NCI-H2227 (cell line): ENCODE measurements around the gene PDCD1.
"Not testable (repeated sequence)": the region's sequence is repeated elsewhere in the genome, so short reads cannot be mapped to it uniquely, and the experiment has no call there.

Experiments
- DNase-seq: peaks from one replicate; lab custom pipeline; 2025; ENCODE audit not compliant: unreplicated experiment; lab: John Stamatoyannopoulos, UW

Gene PDCD1

DNA sequence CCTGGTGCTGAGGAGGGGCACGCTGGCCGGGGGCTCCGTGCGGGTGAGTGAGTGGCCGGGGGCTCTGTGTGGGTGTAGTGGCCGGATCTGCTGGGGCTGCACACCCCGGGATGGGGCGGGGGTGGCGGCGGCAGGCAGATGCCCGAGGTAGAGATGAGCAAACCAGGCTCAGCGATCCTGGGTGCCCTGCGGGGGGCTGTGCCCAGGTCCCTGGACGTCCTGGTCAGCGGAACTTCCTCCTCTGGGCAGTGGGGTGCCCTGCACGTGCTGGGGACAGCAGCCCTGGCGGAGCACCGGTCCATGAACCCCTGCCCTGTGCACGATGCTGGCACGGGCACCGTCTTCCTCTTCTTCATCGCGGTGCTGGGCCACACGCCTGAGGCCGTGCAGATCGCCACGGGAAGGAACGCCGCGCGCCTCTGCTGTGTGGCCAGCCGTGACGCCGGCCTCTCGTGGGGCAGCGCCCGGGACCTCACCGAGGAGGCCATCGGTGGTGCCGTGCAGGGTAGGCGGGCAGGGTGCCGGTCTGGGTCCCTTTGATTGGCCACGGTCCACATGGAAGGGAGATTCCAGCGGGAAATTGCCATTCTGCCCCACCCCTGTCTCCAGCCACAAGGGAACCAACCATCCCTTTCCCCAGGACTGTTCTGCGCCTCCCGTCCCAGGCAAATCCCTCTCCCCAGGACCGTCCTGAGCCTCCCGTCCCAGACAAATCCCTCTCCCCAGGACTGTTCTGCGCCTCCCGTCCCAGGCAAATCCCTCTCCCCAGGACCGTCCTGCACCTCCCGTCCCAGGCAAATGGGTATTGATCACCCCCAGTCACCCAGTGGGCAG, 43.8 kb downstream of the PDCD1 start:
- DNase-seq, result no peak

DNA sequence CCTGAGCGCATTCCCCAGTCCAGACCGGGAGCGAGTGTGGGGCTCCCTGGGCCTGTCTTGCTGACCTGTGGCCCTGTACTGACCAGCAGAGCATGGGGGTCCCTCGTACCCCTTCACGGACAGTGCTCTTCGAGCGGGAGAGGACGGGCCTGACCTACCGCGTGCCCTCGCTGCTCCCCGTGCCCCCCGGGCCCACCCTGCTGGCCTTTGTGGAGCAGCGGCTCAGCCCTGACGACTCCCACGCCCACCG, 44.4 kb downstream of the PDCD1 start:
- no peak for DNase-seq

DNA sequence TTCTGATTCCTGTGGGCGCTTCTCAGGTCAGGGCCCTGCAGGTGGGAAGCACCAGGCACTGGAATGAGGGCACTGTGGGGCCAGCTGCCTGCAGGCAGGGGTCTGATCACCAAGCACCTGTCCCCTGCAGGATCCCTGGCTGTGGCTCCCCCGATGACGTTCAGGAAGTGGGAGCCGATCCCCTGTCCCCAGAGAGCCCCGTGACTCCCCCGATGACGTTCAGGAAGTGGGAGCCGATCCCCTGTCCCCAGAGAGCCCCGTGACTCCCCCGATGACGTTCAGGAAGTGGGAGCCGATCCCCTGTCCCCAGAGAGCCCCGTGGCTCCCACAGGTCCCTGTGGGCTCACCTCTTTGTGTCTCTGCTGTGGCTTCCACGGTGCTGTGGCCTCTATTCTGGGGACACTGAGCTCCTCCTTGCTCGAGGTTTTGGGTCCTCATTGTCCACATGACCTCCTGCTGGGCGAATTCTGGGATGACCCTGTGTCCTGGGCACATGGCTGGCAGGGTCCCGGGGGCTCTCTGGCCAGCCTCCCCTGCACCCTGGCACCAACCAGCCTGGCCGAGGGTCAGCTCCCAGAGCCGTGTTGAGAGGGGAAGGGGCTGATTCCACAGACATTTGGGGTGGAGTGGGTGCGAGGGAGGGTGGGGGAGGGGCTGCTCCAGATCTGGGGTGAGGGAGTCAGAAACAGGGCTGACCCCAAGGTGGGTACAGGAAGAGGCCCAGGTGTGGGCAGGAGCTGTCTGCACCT, 44.9 kb downstream of the PDCD1 start:
- DNase-seq, result no peak

DNA sequence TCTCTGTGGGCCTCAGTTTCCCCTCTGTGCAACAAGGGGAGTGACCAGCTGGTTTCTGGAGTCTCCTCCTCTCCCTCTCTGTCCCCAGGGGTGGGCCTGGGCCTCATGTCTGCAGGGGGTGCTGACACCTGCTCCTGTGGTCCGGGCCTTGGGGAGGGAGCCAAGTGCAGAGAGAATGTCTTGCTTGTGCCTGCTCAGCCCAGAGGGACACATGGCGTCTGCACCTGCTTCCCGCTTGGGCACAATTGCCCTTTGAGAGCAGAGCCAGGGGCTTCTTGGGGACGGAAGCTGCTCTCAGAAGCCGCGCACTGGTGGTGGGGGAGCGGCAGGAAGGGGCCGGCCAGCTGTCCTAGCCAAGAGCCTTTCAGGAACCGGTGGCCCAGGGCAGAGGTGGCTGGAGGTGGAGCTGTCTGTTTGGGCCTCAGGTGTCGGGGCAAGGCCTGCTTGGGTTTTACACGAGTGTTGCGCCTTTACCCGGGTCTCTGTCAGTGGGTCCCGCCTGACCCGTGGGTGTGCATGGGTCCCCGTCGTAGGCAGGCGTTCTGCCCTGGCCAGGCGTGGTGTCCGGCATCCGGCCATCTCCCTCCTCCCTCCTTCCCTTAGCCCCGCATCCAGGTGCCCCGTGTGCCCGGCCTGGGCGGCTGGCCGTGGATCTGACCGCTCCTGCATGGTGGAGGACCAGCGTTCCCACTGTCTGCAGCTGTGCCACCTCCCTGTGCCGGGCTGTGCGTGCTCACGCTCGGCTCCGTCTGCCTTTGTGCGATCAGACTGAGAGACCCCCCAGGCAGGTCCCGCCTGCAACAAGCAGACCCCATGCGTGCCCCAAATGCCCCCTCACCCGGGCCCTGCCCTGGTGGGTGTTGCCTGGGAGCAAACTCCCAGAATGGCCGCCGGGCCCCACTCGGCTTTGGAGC, 45.7 kb downstream of the PDCD1 start:
- no peak for DNase-seq

DNA sequence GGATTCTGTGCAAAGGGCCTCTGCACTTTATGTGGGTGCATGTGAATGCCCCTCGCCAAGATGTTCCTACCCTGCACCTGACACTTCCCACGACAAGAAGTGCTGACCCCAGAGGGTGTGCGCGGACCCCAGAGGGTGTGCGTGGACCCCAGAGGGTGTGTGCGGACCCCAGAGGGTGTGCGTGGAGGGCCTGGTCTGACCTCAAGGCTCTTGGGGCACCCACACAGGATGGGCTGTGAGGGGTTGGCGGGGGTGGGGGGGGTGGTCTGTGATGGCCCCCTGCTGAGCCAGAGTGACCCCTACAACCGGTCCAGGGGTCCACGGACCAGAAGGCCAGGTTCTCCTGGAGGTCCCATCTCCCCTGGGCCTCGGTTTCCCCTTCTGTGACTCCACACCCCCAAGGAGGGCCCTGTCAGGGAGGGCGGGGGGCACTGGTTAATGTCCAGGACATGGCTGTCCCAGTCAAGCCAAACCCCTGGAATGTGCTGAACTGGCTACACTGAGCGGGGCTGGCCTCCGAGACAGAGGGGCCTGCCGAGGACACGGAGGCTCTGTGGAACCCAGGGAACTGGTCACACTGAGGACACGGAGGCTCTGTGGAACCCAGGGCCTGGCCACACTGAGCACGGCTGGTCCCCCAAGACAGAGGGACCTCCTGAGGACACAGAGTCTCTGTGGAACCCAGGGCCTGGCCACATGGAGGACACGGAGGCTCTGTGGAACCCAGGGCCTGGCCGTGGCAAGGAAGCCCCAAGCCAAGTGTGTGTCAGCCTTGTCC, 46.6 kb downstream of the PDCD1 start:
- DNase-seq, result no peak

DNA sequence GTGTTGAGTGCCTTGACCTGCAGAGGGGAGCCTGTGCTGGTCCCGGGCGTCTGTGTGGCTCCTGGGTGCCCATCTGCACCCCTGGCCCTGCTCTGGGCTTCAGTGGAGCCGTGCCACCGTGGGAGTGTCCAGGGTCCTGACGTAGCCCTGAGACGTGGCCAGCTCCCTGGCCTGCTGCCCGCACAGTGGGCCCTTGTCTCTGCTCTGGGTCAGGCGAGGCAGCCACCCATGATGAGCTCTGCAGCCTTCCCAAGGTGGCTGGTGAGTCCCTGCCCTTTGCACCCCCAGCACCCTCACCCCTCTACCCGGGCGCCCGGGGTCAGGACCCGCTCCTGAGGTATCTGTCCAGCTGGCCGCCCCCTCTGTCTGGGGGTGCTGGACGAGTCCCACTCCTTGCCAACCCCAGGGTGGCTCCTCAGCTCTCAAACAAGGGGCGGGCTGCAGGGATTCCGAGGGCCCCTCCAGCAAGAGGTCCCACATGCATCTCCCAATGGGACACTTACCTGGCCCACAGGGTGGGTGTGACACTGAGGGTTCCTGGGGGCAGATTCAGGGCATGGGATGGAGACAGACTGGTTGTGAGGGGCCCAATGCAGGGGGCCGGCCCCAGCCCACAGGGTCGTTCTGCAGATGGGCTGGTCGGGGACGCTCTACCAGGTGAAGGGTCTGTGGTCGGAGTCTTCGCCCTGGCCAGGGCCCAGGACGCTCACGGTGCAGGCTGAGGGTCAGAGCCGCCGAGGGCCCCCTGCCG, 47.3 kb downstream of the PDCD1 start:
- no peak for DNase-seq

DNA sequence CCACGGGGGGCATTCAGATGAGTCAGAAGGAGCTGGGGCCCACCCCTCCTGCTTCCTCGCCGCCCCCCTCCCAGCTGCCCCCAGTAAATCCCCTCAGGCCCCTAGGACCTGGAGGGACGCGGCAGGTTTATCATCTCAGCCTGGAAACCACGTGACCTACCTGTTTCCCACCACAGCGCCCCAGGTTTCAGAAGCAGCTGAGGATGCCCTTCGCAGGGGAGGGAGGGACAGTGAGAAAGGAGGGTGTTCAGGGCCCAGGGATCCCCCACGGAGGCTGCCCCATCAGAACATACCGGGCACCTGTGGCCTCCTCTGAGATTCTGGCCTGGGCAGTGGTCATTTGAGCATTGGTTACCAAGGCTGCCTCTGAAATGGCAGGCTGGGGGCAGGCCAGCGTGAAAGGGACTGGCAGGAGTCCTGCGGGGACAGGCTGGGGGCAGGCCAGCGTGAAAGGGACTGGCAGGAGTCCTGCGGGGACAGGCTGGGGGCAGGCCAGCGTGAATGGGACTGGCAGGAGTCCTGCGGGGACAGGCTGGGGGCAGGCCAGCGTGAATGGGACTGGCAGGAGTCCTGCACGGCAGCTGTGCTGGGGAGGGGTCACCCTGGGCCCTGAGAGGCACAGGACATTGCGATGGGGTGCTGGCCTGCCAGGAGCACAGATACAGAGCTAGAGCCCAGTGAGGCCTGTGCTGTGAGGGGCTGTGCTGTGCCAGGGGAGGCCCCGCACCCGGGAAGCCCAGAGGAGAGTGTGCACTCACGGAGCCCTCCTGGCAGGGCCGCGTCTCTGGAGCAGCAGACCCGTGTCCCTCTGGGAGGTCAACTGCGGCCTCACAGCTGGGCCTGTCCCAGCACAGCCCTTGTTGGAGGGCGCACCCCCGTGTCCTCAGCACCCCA, 48.1 kb downstream of the PDCD1 start:
- no peak for DNase-seq

DNA sequence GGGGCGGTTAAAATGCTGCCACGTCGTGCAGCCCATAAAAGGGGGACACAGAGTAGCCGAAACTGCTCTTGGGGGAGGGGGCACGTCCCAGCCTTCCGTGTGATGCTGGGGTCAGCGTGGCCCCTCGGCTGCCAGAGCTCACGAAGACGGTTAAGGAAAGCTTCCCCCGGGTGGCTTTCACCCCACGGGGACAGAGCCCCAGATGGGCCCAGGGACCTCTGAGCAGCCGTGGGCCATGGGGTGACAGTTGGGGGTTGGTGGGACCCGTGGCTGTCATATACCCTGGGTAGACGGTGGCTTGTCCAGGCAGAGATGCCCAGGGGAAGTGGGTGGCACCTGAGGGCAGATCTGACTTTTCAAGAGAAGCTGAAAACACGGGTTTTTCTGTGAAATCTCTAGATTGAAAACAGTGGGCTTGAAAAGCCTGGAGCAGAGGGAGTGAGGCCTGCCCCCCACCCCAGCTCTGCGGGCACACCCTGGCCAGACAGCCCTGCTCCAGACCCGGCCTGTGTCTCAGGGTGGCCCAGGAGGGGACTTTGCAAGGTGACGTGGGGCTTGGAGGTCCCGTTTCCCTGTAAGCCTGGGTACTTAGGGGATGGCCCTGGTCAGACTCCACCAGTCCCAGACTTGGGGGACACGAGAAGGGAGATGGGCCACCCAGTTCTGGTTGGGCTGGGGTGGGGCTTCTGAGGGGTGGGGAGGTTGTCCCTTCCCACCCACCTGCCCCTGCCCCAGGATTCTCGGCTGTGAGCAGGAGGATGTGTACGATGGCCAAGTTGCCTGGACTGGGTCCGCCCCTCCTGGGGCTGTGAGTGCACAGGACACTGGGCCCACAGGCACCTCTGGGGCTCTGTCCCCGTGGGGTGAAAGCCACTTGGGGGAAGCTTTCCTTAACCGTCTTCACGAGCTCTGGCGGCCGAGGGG, 49.0 kb downstream of the PDCD1 start:
- no peak for DNase-seq

DNA sequence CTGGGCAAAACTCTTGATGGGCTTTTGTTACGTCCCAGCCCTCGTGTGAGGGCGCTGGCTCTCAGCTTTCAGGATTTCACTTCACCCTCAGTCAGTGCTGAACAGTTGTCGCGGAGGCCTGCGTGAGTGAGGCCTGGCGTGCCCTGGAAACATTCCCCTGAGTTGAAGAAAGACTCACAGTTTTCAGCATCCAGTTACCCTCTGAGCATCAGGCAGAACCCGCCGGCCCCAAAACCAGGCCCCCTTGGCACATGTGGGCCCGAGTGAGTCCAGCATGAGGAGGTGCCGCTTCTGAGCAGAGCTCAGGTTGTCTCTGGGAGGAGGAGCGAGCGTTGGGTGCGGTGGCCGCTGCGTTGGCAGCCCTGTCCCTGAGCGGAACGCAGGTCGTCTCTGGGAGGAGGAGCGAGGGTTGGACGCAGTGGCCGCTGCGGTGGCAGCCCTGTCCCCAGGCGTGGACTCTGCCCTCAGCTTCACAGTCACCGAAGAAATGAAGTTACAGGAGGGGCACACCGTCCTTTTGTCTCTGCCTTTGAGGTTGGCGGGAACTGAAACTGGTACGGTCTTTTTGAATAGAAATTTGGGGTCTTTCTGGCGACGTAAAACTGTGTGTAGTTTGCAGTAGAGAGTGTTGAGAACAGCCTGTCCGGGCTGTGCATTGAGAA, 49.8 kb downstream of the PDCD1 start, which contains the start of gene NEU4:
Gene NEU4 (plus strand): TSS at position 473 of the 662 bp plus-strand sequence. CDS start 5,292 bp downstream, outside the sequence.
- DNase-seq, result no peak

DNA sequence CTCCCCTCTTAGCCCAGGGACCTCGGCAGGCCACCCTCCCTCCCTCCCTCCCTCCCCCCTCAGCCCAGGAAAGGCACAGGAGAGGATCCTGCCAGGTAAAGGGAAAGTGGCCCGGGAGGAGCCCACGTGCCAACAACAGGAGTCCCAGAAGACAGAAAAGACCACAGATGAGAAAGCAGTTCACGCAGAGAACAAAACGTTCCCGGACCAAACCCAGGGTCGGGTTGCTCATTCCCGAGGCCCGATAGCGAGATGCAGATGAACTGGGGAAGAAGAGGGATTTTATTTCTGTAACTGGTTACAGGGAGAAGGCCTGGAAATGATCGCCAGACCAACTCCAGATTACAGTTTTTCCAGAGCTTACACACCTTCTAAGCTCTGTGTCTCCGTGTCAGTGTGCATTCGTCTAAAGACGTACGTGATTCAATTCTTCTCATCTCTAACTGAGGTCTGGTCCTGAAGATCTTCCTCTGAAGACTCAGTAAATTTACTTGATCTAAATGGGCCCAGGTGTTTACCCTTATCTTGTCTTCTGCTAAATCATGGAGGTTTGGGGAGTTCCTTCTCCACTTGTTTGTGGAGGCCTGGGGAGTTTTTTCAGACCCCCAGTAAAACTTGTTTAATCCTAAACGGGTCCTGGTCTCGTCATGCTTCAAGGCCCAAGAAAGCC, 50.5 kb downstream of the PDCD1 start:
- no peak for DNase-seq

DNA sequence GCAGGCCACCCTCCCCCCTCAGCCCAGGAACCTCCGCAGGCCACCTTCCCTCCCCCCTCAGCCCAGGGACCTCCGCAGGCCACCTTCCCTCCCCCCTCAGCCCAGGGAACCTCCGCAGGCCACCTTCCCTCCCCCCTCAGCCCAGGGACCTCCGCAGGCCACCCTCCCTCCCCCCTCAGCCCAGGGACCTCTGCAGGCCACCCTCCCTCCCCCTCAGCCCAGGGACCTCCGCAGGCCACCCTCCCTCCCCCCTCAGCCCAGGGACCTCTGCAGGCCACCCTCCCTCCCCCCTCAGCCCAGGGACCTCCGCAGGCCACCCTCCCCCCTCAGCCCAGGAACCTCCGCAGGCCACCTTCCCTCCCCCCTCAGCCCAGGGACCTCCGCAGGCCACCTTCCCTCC, 52.5 kb downstream of the PDCD1 start:
- not testable (repeated sequence) for DNase-seq

DNA sequence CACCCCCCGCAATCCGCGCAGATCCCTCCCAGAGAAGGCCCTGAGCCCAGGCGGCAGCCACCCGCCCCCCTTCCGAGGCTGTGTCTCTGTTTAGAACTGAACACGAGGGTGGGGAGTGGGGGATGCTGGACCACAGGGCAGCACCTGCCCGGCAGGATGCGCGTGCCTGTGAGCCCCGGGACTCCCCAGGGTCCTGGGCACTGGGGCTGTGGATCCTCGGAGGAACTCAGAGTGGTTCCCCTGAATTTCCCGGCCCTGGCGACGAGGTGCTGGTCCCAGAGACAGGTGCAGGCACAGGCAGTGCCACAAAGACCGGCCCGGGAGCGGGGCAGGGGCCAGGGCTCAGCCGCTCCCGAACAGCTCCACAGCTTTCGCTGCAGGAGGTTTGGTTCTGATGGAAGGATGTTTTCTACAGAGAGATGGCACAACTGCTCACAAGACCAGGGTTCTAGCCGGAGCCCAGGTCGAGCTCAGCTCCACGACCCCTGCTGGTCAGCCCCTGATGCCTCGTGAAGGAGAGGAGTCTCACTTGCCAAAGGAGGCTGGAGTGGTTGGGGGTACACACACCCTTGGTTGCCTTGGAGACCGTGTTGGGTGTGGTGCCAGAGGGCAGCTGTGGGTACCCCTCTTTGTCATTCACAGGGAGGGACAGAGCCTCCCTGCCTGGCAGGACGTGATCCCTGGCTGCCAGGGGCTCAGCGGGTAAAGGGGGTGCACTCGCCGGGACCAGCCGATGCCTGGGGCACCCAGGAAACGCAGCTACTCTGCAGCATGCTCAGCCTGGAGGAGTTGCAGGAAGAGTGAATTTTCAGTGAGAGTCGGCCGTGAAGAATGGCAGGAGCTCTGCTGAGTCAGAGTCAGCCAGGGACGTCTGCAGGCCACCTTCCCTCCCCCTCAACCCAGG, 54.1 kb downstream of the PDCD1 start:
- peak; percentile 29 for DNase-seq

DNA sequence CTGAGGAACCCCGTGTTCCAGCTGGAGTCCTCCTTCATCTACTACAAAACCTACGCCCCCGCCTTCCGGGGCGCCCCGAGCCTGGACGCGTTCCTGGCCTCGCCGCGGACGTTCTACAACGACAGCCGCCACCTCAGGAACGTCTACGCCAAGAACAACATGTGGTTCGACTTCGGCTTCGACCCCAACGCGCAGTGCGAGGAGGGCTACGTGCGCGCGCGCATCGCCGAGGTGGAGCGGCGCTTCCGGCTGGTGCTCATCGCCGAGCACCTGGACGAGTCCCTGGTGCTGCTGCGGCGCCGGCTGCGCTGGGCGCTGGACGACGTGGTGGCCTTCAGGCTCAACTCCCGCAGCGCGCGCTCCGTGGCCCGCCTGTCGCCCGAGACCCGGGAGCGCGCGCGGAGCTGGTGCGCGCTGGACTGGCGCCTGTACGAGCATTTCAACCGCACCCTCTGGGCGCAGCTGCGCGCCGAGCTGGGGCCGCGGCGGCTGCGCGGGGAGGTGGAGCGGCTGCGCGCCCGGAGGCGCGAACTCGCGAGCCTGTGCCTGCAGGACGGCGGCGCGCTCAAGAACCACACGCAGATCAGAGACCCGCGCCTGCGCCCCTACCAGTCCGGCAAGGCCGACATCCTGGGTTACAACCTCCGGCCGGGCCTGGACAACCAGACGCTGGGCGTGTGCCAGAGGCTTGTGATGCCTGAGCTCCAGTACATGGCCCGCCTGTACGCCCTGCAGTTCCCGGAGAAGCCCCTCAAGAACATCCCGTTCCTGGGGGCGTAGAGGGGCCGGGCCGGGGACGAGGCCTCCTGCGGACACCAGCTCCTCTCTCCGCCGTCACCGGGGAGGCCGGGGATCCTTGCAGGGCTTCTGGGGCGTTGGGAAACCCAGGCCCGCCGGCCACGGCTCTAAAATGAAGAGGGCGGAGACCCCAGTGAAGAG, 55.0 kb downstream of the PDCD1 start:
- peak; percentile 81 for DNase-seq

DNA sequence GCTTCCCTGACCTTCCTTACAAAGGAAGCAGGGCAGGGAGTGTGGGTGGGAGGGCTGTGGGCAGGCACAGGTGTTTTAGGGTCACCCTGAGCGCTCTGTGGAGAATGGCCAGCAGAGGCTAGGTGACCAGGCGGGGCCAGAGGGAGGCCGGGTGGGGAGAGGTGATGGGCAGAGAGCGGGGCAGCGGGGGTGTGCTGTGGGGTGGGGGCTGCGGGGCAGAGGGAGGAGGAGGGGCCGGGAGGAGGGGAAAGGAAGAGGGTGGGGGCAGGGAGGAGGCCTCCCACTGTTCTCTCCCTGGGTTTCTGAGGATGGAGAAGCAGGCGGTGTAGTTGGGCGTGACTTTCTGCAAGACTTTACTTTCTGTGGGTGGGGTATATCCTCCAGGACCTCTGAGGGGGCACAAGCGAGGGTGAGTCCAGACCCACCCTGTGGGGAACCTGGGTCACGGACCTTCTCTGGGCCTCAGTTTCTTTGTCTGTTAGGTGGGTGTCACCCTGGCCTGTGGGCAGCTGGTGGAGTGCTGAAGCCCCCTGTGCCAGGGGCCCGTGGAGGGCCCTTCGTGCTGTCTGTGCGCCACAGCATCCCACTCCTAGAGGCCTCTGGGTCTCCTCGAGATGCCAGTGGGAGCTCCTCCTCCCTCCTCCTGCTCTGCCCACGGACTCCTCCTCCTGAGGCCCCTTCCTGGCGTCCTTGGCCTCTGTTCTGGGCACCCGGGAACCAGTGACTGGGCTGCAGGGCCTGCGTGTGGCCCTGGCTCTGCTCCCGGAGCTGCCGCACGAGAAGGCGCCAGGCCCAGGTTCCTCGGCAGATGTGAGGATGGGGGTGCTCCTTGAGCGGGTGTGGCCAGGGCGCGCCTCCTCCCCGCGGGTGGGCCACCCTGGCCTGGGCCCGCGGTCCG, 56.0 kb downstream of the PDCD1 start:
- DNase-seq, result no peak
